H1 (cell line): ENCODE results near the gene CWF19L1. TPM values are rescaled to one million over a fixed set of nuclear protein-coding genes. Genes with fewer than 3 reads are reported as not detected.

ENCODE experiments used
- ASH2L ChIP-seq: fragments of 200-600, 300-600 bp; sonication (generic); IDR thresholded peaks from one replicate; pipeline ENCODE4 v1.7.1; 2017; ENCODE audit warnings: low read length
- CHD2 ChIP-seq: IDR thresholded peaks from 2 replicates; pipeline ENCODE4 v1.6.1; 2012; ENCODE audit warnings: low read length, improper control_type of control experiment
- EP300 ChIP-seq, 2 experiments: IDR thresholded peaks; 1 replicate in 1 of 2; 2 replicates in 1 of 2; pipeline ENCODE4 v1.6.1; 2011 to 2012; ENCODE audit warnings: low read depth in 2 of 2, low read length in 2 of 2, mild to moderate bottlenecking in 2 of 2, borderline replicate concordance in 1 of 2, inconsistent platforms in 1 of 2, moderate library complexity in 1 of 2
- GTF2F1 ChIP-seq: IDR thresholded peaks from 2 replicates; pipeline ENCODE4 v1.6.1; 2012; ENCODE audit warnings: low read depth, low read length, improper control_type of control experiment, borderline replicate concordance
- HDAC2 ChIP-seq, 2 experiments: fragments of 300-600 bp in 1 of 2; sonication (generic) in 1 of 2; IDR thresholded peaks; 2 replicates each; pipeline ENCODE4 v1.6.1; 2011 to 2012; ENCODE audit warnings: low read depth in 2 of 2, low read length in 2 of 2, mild to moderate bottlenecking in 2 of 2, moderate library complexity in 2 of 2, borderline replicate concordance in 1 of 2, inconsistent platforms in 1 of 2
- NRF1 ChIP-seq: IDR thresholded peaks from 2 replicates; pipeline ENCODE4 v1.6.1; 2011; ENCODE audit warnings: mild to moderate bottlenecking, low read depth, low read length, improper control_type of control experiment
- RBBP5 ChIP-seq: IDR thresholded peaks from 2 replicates; pipeline ENCODE4 v1.7.1; 2012; ENCODE audit warnings: low read depth, mild to moderate bottlenecking, inconsistent platforms, low read length, moderate library complexity, borderline replicate concordance
- SAP30 ChIP-seq: fragments of 300-600 bp; sonication (generic); IDR thresholded peaks from 2 replicates; pipeline ENCODE4 v1.7.1; 2012; ENCODE audit warnings: low read length, moderate library complexity, mild to moderate bottlenecking, inconsistent platforms; ENCODE audit not compliant: insufficient read depth, insufficient replicate concordance
- SIRT6 ChIP-seq: IDR thresholded peaks from one replicate; pipeline ENCODE4 v1.7.1; 2012; ENCODE audit warnings: low read length, inconsistent platforms
- SP2 ChIP-seq: IDR thresholded peaks from 2 replicates; pipeline ENCODE4 v1.6.1; 2012; ENCODE audit warnings: mild to moderate bottlenecking, low read length, inconsistent platforms
- polyA plus RNA-seq, 7 experiments: library from polyadenylated mRNA; depleted of rRNA in 3 of 7; stranded (reverse) in 5 of 7; unstranded in 2 of 7; fragments of >200 nt in 5 of 7; fragments of 200-250 nt in 2 of 7; gene quantifications; 1 replicate in 5 of 7; 2 replicates in 1 of 7; 4 replicates in 1 of 7; pipeline versions ENCODE4 v1.2.1 to v1.2.3, GENCODE V29; 2011 to 2013; ENCODE audit warnings: missing spikeins in 2 of 7, mixed read lengths in 2 of 7
- total RNA-seq: library from RNA; stranded (reverse); fragmentation: NEBNext Ultra II Directional; extraction: Animal tissue kit (Norgen Biotek cat#: 25700); gene quantifications from 2 replicates; pipeline ENCODE4 v1.2.1, GENCODE V29; 2021

CWF19L1 gene
- total and polyA plus RNA-seq, 2 of the 8 experiments (the other 6 are each of a cell fraction or from before 2014, with no cell fraction given), result 11.1 to 29.9 TPM

DNA sequence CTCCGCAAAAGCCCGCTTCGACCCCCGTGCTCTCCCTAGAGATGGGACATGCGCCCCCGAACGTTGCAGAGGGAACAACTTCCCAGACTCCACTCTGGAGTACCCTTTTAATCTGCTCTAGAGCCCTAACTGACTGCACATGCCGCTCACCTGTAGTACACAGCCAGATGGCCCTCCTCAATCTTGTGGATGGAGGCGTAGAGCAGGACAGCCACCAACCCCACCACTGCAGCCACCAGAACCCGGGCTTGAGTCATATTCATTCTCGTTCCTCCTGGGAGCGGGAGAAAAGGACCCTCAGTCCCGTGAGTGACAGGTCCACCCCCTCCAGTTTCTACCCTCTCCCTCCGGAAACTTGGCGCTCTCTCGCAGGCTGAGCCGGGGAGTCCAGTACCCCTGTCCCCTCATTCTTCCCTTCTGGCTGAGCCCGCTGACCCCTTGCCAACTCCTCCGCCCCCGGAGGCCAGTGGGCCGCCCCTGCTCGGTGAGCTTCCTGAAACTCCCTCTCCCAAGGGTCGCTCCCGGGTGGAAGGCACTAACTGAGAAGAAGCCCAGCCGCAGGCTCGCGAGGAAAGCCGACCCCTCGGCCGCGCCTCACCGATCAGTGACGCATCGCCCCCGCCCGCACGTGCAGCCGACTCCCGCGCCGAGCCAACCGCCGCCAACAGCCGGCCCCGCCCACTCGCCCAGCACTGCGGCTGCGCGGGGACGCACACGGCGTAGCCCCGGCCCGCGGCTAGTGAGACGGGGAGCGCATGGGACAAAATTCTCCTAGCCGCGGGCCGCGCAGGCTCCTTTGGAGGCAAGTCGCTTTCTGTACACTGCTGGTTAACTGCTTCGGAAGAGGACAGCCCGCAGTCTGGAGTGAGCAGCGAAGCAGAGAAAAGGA is 81.8 kb downstream of the CWF19L1 start, which contains the start of gene ERLIN1 (continued):
- no peak for TF ChIP-seq EP300 (IDR thresholded peaks at IDR 0.05; ENCODE audit: borderline replicate concordance in 1 of 2, low read depth in 2 of 2, low read length in 2 of 2)
- 0 out of 2 replicates have a peak, but pooled peaks have one; percentile 16 for TF ChIP-seq CHD2
- TF ChIP-seq GTF2F1, result 0 out of 2 replicates have a peak, but pooled peaks have one; percentile 15
- TF ChIP-seq SP2, result no peak
- peak; percentile 66; the same call in 1 of the 2 replicates for TF ChIP-seq RBBP5
- peak; percentile 84 for TF ChIP-seq NRF1
- TF ChIP-seq HDAC2 (IDR thresholded peaks at IDR 0.05; ENCODE audit: borderline replicate concordance in 1 of 2, low read depth in 2 of 2, low read length in 2 of 2), result no peak
- no peak for TF ChIP-seq SIRT6
- no peak for TF ChIP-seq SAP30
- peak; percentile 96 for TF ChIP-seq ASH2L
